Measurements from ENCODE around the gene DAP.

- no peak for TF ChIP-seq POLR2A (IDR thresholded peaks at IDR 0.05)
- no peak for TF ChIP-seq CTCF (IDR thresholded peaks at IDR 0.05)
- no peak for TF ChIP-seq POLR2AphosphoS5 (IDR thresholded peaks at IDR 0.05)
Observed at GRCh38 chr5:10736808-10737207, 24.2 kb downstream of the DAP start.
